ENCODE results near the gene CREG2. TPM values are rescaled to one million over a fixed set of nuclear protein-coding genes. Genes with fewer than 3 reads are reported as not detected.

Gene CREG2
- not detected in 2 replicates for total RNA-seq

GRCh38 chr2:101387151-101387834 lies at the start of gene CREG2:
TSS of gene CREG2 (minus strand) at chr2:101387503. CDS start at chr2:101387457, 46 bp downstream.

GRCh38 chr2:101308432-101309210 lies 78.7 kb downstream of the CREG2 start, which contains the start of gene RNF149:
TSS of gene RNF149 (minus strand) at chr2:101308701. CDS start at chr2:101308588, 113 bp downstream.

Small RNAs within 50 kb of the gene (small RNA-seq; reads per million reads assigned to genes)
- 0.35 reads per million, percentile 12 among the genes with 10 or more reads in this experiment for gene MIR5696

Other genes starting within 250 kb of the CREG2 start
- 3.1 and 11.4 TPM in 2 replicates for gene TBC1D8, start 236.1 kb downstream of the CREG2 start, total RNA-seq
- gene CNOT11, start 134.6 kb downstream of the CREG2 start, total RNA-seq = 45.9 and 98.1 TPM in 2 replicates
- 46.6 and 47.9 TPM in 2 replicates for gene RNF149, start 78.8 kb downstream of the CREG2 start, total RNA-seq
- 0.39 TPM in 1 of 2 replicates, not detected in the other for gene RFX8, start 87.6 kb upstream of the CREG2 start, total RNA-seq